Measurements from ENCODE around the gene SLC14A1. TPM values are rescaled to one million over a fixed set of nuclear protein-coding genes. Genes with fewer than 3 reads are reported as not detected.

Gene SLC14A1
- total and polyA plus RNA-seq, 2 donors (not counting 1 experiment from before 2014, with no cell fraction given) = 5.8 to 6.4 TPM

DNA sequence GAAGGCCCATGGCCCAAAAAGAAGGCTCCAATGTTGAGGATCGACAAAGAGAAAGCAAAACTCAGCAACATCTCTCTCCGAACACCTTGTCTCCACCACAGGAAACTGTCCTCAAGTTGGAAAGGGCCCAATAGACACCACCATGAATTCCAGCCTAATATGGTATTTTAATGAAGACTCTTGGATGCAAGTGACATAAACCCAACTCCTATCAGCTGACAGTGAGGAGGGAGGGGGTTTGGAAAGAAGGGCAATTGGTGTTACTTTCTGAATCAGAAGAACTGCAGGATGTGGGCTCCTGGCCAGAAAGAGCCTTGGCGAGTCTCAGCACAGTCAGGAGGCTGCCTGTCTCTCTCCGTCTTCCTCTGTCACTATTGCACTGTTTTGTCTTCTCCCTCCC is 61.2 kb downstream of the SLC14A1 start:
- no peak overlapping the region for H2AFZ ChIP-seq (ENCODE audit: insufficient read depth, low read depth, low read length, poor library complexity, severe bottlenecking)
- no peak overlapping the region for H3K27ac Mint-ChIP-seq
- ATAC-seq (ENCODE audit: low read depth) (no peak), DNase-seq (no peak)
- H3K9me3 Mint-ChIP-seq (ENCODE audit: insufficient read depth) = no peaks in the 10 kb centered on the region
- no peaks in the 10 kb centered on the region for H3K79me2 ChIP-seq (ENCODE audit: control insufficient read depth, insufficient read depth, low read length)
- no peaks in the 10 kb centered on the region for H3K9me3 ChIP-seq (ENCODE audit: control extremely low read depth in 1 of 3, control insufficient read depth in 2 of 3, insufficient read depth in 1 of 3, low read length in 2 of 3)
- intact Hi-C loops (cut with micrococcal nuclease) = no loop called here
- peaks cover 11% of the 10 kb centered on the region for H3K27me3 Mint-ChIP-seq
- no peak overlapping the region for H3K4me2 ChIP-seq (replicated peaks; ENCODE audit: low read depth, low read length, poor library complexity, severe bottlenecking)
- no peaks in the 10 kb centered on the region for H3K4me1 Mint-ChIP-seq
- H3K4me3 ChIP-seq (ENCODE audit: control extremely low read depth in 1 of 5, extremely low read depth in 1 of 5, insufficient read depth in 1 of 5, low read depth in 2 of 5, low read length in 4 of 5) = no peak overlapping the region
- no peak overlapping the region for H3K27ac ChIP-seq (ENCODE audit: low read length in 2 of 2)
- 26% methylated on average over 2 of the region's 4 CpGs for WGBS (ENCODE audit: insufficient coverage)
- no peak overlapping the region for H3K4me3 Mint-ChIP-seq
- TF ChIP-seq EZH2 (IDR thresholded peaks at IDR 0.05; ENCODE audit: borderline replicate concordance, insufficient read depth, low read depth, low read length, poor library complexity, severe bottlenecking) = no peak
- TF ChIP-seq, protein P1, sequence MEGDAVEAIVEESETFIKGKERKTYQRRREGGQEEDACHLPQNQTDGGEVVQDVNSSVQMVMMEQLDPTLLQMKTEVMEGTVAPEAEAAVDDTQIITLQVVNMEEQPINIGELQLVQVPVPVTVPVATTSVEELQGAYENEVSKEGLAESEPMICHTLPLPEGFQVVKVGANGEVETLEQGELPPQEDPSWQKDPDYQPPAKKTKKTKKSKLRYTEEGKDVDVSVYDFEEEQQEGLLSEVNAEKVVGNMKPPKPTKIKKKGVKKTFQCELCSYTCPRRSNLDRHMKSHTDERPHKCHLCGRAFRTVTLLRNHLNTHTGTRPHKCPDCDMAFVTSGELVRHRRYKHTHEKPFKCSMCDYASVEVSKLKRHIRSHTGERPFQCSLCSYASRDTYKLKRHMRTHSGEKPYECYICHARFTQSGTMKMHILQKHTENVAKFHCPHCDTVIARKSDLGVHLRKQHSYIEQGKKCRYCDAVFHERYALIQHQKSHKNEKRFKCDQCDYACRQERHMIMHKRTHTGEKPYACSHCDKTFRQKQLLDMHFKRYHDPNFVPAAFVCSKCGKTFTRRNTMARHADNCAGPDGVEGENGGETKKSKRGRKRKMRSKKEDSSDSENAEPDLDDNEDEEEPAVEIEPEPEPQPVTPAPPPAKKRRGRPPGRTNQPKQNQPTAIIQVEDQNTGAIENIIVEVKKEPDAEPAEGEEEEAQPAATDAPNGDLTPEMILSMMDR (IDR thresholded peaks at IDR 0.05) = no peak
- ChIA-PET CTCF (no interaction called here), POLR2A (no interaction called here)
- H3K9ac ChIP-seq (ENCODE audit: low read length) = no peak overlapping the region
- H3K27me3 ChIP-seq (replicated peaks in 1 of 4; ENCODE audit: control extremely low read depth in 1 of 4, control insufficient read depth in 3 of 4, insufficient read depth in 4 of 4, low read length in 3 of 4) = peaks cover 0 to 8% (median 0%) of the 10 kb centered on the region in 4 experiments
- H4K20me1 ChIP-seq (ENCODE audit: control insufficient read depth, insufficient read depth, low read length, poor library complexity, severe bottlenecking) = no peaks in the 10 kb centered on the region
- H3K4me1 ChIP-seq (ENCODE audit: control insufficient read depth in 2 of 2, insufficient read depth in 2 of 2, low read length in 2 of 2) = no peaks in the 10 kb centered on the region
- H3K36me3 ChIP-seq (replicated peaks in 1 of 2; ENCODE audit: control extremely low read depth in 1 of 2, control insufficient read depth in 1 of 2, extremely low read depth in 1 of 2, insufficient read depth in 2 of 2, low read length in 1 of 2) = no peaks in the 10 kb centered on the region

DNA sequence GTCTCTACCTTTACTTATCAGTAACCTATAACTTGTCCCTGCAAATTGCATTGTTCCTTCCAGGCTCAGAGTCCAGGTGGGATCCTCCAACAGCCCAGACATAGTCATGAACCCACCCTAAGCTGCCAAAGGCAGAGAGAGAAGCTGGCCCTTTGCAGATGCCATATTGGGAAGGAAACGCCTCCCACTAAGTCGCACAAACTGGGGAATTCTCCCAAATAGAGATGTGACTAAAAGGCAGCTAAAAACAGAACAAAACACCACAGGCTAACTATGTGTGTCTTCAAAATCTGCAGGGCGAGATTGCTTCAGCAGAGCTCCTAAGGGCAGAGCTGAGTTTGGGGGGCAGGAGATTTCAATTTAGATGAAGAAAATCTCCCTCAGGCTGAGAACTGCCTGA is 63.0 kb downstream of the SLC14A1 start:
- CTCF ChIA-PET = no interaction called here
- peaks cover 0 to 3% (median 0%) of the 10 kb centered on the region in 4 experiments for H3K27me3 ChIP-seq (replicated peaks in 1 of 4; ENCODE audit: control extremely low read depth in 1 of 4, control insufficient read depth in 3 of 4, insufficient read depth in 4 of 4, low read length in 3 of 4)
- no peaks in the 10 kb centered on the region for H4K20me1 ChIP-seq (ENCODE audit: control insufficient read depth, insufficient read depth, low read length, poor library complexity, severe bottlenecking)
- no peak overlapping the region for H3K27ac ChIP-seq (ENCODE audit: low read length in 2 of 2)
- no peak overlapping the region for H3K4me3 Mint-ChIP-seq
- H3K79me2 ChIP-seq (ENCODE audit: control insufficient read depth, insufficient read depth, low read length) = no peaks in the 10 kb centered on the region
- peaks cover 4% of the 10 kb centered on the region for H3K27me3 Mint-ChIP-seq
- no peaks in the 10 kb centered on the region for H3K4me1 Mint-ChIP-seq
- POLR2A ChIA-PET = no interaction called here
- TF ChIP-seq, protein P1 (IDR thresholded peaks at IDR 0.05) = no peak
- TF ChIP-seq EZH2 (IDR thresholded peaks at IDR 0.05; ENCODE audit: borderline replicate concordance, insufficient read depth, low read depth, low read length, poor library complexity, severe bottlenecking) = no peak
- H3K36me3 ChIP-seq (replicated peaks in 1 of 2; ENCODE audit: control extremely low read depth in 1 of 2, control insufficient read depth in 1 of 2, extremely low read depth in 1 of 2, insufficient read depth in 2 of 2, low read length in 1 of 2) = no peaks in the 10 kb centered on the region
- no peak overlapping the region for H2AFZ ChIP-seq (ENCODE audit: insufficient read depth, low read depth, low read length, poor library complexity, severe bottlenecking)
- H3K9me3 ChIP-seq (ENCODE audit: control extremely low read depth in 1 of 3, control insufficient read depth in 2 of 3, insufficient read depth in 1 of 3, low read length in 2 of 3) = no peaks in the 10 kb centered on the region
- intact Hi-C loops (cut with micrococcal nuclease) = no loop called here
- H3K27ac Mint-ChIP-seq = no peak overlapping the region
- H3K4me3 ChIP-seq (ENCODE audit: control extremely low read depth in 1 of 5, extremely low read depth in 1 of 5, insufficient read depth in 1 of 5, low read depth in 2 of 5, low read length in 4 of 5) = no peak overlapping the region
- H3K4me2 ChIP-seq (replicated peaks; ENCODE audit: low read depth, low read length, poor library complexity, severe bottlenecking) = no peak overlapping the region
- no peaks in the 10 kb centered on the region for H3K4me1 ChIP-seq (ENCODE audit: control insufficient read depth in 2 of 2, insufficient read depth in 2 of 2, low read length in 2 of 2)
- H3K9me3 Mint-ChIP-seq (ENCODE audit: insufficient read depth) = no peaks in the 10 kb centered on the region
- 88% methylated on average over 3 of the region's 3 CpGs for WGBS (ENCODE audit: insufficient coverage)
- DNase-seq (no peak), ATAC-seq (ENCODE audit: low read depth) (no peak)
- no peak overlapping the region for H3K9ac ChIP-seq (ENCODE audit: low read length)
